HTR-8/SVneo (cell line): ENCODE data around the gene SPIN3.
"Not testable (repeated sequence)": the region's sequence is repeated elsewhere in the genome, so short reads cannot be mapped to it uniquely, and the experiment has no call there.

Experiments used
- DNase-seq: peaks from one replicate; pipeline ENCODE4 v3.0.0; 2011; ENCODE audit warnings: low spot score, mixed read lengths; ENCODE audit not compliant: insufficient read length
- FAIRE-seq: peaks from 2 replicates; lab custom pipeline; 2011; peaks lifted over from hg19 to GRCh38; lab: Jason Lieb, UNC

SPIN3 gene

DNA sequence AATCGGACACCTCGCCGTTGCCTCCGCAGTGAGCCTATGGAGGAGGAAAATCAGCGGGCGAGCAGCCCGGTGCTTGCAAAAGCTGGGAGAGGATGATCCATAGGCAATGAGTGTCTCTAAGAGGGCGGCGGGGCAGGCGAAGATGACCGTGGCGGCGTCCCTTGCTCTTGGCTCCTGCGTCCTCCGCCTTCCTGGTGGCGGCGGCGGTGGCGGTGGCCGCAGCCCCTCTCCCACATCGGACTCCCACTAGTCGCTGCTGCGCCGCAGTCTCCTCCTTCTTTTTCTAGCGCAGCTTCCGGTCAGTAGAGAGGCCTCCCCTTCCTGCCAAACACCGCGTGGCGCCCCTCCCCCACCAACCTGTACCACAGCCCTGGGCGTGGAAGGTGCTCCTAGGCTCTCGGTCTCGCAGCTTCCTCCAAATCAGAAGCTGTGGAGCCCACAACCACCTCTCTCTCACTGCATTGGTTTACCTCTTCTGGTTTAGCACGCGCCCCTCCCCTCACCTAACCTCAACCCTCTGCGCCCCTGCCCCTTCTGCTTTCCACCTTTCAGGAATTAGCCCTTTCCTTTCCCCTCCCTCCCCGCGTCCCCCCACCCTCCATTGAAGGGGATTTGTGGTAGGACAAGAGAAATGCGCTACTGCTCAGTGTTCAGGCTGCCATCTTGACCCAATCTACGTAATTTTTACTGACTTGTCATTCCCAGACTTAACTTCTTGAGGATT, at the start of gene SPIN3:
Gene SPIN3, minus strand, starts transcription at position 271 of the 724 bp plus-strand sequence. CDS start 594 bp downstream, outside the sequence.
- DNase-seq (peak; percentile 52), FAIRE-seq (no peak)

DNA sequence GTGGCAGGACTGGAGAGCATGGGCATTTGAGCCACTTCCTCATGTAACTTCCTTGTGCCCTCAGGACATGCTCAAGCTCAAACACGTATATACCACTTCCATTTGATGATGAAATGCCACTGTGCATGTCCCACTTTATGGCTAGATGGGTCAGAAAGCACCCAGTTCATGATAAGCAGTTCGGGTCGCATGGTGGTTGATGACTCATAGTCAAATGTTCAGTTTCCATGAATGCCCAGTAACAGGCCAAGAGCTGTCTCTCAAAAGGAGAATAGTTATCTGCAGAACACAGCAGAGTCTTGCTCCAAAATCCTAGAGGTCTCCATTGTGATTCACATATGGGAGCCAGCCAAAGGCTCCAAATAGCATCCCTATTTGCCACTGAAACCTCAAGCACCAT, 48.9 kb upstream of the SPIN3 start:
- DNase-seq (no peak), FAIRE-seq (no peak)

GRCh38 chrX:57037265-57037664, 41.9 kb upstream of the SPIN3 start:
- DNase-seq, FAIRE-seq: not testable (repeated sequence)

GRCh38 chrX:56994375-56995270, 718 bp downstream of the SPIN3 start:
- DNase-seq (no peak), FAIRE-seq (no peak)

- DNase-seq: no peak
- no peak for FAIRE-seq
Observed at GRCh38 chrX:56987741-56988140, 7.6 kb downstream of the SPIN3 start.

DNA sequence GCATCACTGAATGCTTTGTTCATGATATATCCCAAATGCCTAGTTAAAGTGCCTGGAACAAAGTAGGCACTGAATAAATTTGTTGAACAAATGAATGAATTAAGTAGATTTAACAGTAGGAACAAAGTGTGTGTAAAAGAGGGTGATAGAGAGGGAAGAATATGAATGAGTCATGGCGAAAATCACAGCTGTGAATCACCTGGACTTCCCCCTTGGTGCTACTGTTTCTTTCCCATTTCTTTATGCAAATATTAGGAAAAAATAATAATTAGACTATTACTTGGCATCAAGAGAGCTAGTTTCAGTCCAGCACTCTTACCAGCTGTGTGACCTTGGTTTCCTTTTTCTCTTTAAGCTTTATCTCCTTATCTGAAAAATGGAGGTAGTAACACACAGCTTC, 9.2 kb downstream of the SPIN3 start:
- no peak for FAIRE-seq
- DNase-seq: no peak

DNA sequence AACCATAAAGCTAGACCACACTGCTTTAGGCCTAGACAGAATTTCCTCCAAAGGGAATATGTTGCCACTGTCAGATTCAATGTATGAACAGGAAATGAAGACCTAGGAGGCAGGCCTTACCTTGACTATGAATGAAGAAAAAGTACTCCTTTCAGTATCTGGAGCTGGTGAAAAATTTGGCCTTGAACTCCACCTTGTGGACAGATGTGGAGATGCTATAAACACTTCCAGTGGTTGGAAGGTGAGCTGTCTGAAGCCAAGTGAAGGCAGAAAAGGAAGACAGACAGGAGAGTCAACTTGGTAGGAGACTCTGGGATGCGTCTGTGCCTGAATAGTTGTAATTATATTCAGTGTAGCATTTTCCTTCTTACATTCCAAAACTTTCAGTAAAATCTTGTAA, 17.2 kb downstream of the SPIN3 start:
- FAIRE-seq (no peak), DNase-seq (peak; percentile 6)

GRCh38 chrX:56975611-56976010, 19.7 kb downstream of the SPIN3 start:
- DNase-seq: no peak
- no peak for FAIRE-seq

- no peak for DNase-seq
- FAIRE-seq: no peak
Observed at GRCh38 chrX:56974408-56974807, 20.9 kb downstream of the SPIN3 start.

DNA sequence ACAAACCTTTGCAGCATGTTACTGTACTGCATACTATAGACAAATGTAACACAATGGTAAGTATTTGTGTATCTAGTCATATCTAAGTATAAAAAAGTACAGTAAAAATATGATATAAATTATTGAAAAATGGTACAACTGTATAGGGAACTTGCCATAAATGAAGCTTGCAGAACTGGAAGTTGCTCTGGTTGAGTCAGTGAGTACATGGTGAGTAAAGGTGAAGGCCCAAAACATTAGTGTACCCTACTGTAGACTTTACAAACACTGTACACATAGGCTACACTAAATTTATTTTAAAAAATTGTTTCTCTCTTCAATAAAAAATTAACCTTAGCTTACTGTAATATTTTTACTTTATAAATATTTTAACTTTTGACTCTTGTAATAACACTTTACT, 25.8 kb downstream of the SPIN3 start:
- no peak for FAIRE-seq
- no peak for DNase-seq

GRCh38 chrX:56968980-56969379, 26.4 kb downstream of the SPIN3 start:
- FAIRE-seq (no peak), DNase-seq (no peak)

DNA sequence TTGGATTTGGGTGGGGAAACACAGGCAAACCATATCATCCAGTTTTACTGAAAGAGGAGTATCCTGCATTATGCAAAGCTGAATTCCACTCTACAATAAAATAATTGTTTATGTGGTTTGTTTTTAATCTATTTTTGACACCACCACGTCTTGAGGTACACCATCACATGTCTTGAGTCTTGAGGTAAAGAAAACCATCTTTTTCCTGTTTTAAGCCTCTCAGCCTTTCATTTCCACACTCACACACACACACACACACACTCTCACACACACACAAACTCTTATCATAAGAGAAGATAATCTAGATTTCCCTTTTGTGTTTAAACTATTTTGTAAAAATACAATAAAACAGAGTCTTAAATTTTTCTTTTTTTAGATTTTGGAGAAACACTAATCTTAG, 32.0 kb downstream of the SPIN3 start:
- FAIRE-seq: no peak
- no peak for DNase-seq

DNA sequence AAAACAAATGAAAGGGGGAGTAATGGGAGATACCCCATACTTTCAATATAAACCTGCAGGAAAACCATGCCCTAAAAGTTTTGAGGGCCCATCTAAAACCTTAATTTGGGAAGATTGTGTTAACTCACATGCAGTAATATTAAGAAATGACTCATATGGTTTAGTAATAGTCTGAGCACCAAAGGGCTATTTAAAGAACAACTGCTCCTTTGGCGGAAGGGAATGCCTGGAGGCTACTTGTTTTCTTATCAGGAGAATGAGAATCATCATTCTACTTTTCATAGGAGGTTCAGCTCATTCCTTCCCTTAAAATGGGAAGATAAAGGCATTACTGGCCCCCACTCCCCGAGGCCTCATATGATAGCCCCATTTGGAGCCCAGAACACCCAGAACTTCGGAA, 47.6 kb downstream of the SPIN3 start:
- DNase-seq: no peak
- no peak for FAIRE-seq

GRCh38 chrX:56946201-56946600, 49.1 kb downstream of the SPIN3 start:
- FAIRE-seq, DNase-seq: not testable (repeated sequence)

DNA sequence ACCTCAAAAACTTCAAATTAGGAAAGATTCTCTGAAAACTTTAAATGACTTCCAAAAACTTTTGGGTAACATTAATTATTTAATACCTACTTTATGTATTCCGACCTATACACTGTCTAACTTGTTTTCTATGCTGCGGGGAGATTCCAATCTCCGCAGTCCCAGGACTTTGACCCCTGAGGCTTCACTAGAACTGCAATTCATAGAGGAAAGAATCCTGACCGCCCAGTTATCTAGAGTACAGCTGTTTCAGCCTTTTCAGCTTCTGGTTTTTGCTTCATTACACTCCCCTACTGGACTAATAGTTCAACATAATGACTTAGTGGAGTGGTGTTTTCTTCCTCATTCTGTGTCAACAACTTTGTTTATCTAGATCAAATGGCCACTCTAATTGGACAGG, 50.1 kb downstream of the SPIN3 start:
- not testable (repeated sequence) for DNase-seq, FAIRE-seq

DNA sequence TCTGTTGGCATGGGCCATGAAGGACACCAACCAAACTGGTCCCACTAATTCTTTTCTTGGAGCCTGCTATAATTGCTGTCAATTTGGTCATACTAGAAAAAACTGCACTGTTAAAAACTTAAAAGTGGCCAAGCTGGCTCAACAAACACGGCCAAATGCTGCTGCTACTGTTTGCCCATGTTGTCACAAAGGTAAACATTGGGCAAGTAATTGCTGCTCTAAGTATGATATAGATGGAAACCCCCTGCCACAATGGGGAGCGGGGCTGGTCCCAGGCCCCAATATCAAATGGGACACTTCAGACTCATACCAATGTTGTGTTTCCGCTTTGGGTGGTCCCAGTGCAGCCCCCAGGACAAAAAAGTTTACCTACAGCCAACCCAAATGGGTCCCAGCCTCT, 52.1 kb downstream of the SPIN3 start:
- no peak for FAIRE-seq
- DNase-seq: no peak
